Endodermal cell (in vitro differentiated cells): ENCODE measurements around the gene LTA. TPM values are rescaled to one million over a fixed set of nuclear protein-coding genes. Genes with fewer than 3 reads are reported as not detected.
A peak's percentile ranks its signal among the peaks of the same experiment; 100 is the strongest.

Source experiments
- DNase-seq: peaks from one replicate; pipeline ENCODE4 v3.0.0-alpha.2; 2017
- H3K27ac ChIP-seq: 2 replicates; pipeline ENCODE4 v1.5.1; 2013; ENCODE audit warnings: mild to moderate bottlenecking, low read depth, low read length, moderate library complexity
- H3K27me3 ChIP-seq: 2 replicates; pipeline ENCODE4 v1.6.1; 2013; ENCODE audit warnings: mild to moderate bottlenecking, low read length, moderate library complexity; ENCODE audit not compliant: insufficient read depth, control insufficient read depth, poor library complexity, severe bottlenecking
- H3K36me3 ChIP-seq: 2 replicates; pipeline ENCODE4 v1.7.0; 2013; ENCODE audit warnings: mild to moderate bottlenecking, low read length, moderate library complexity; ENCODE audit not compliant: control insufficient read depth, insufficient read depth
- H3K4me1 ChIP-seq: one replicate; pipeline ENCODE4 v1.7.0; 2013; ENCODE audit warnings: low read length; ENCODE audit not compliant: control insufficient read depth, insufficient read depth
- H3K4me3 ChIP-seq: 2 replicates; pipeline ENCODE4 v1.5.1; 2013; ENCODE audit warnings: mild to moderate bottlenecking, low read length, moderate library complexity
- H3K9ac ChIP-seq: 2 replicates; pipeline ENCODE4 v1.6.1; 2013; ENCODE audit warnings: mild to moderate bottlenecking, low read length, moderate library complexity; ENCODE audit not compliant: poor library complexity, severe bottlenecking; ENCODE audit errors: extremely low read depth
- H3K9me3 ChIP-seq: 2 replicates; pipeline ENCODE4 v1.6.1; 2013; ENCODE audit warnings: mild to moderate bottlenecking, low read length, moderate library complexity; ENCODE audit not compliant: control insufficient read depth
- H3K27ac Mint-ChIP-seq: 2 replicates; pipeline ENCODE4 v1.8.0; 2020; ENCODE audit warnings: mixed read lengths
- H3K27me3 Mint-ChIP-seq: 2 replicates; pipeline ENCODE4 v1.8.0; 2021; ENCODE audit warnings: mild to moderate bottlenecking, mixed read lengths; ENCODE audit not compliant: insufficient read depth
- H3K36me3 Mint-ChIP-seq: 2 replicates; pipeline ENCODE4 v1.8.0; 2020; ENCODE audit warnings: low read depth, mixed read lengths
- H3K4me1 Mint-ChIP-seq: 2 replicates; pipeline ENCODE4 v1.8.0; 2020; ENCODE audit warnings: mixed read lengths
- H3K4me3 Mint-ChIP-seq: 2 replicates; pipeline ENCODE4 v1.8.0; 2020; ENCODE audit warnings: mild to moderate bottlenecking, moderate library complexity, mixed read lengths
- H3K9me3 Mint-ChIP-seq: 2 replicates; pipeline ENCODE4 v1.8.0; 2020; ENCODE audit warnings: mild to moderate bottlenecking, mixed read lengths
- WGBS, 2 experiments: methylation state at CpG; one replicate each; pipeline versions ENCODE4 v1.1.5 to v1.1.7; 2013; ENCODE audit warnings: missing lambda C conversion rate in 2 of 2, mixed read lengths in 1 of 2; ENCODE audit not compliant: insufficient coverage in 1 of 2, insufficient read length in 1 of 2; 5-methylcytosine and 5-hydroxymethylcytosine counted together
- total RNA-seq, 2 donors: library from RNA; stranded (reverse); fragmentation: NEBNext Ultra II Directional in 1 of 2; extraction: Animal tissue kit (Norgen Biotek cat#: 25700) in 1 of 2; gene quantifications; 2 replicates in 1 of 2; 3 replicates in 1 of 2; pipeline ENCODE4 v1.2.1, GENCODE V29; 2021
- TF ChIP-seq, protein P1 (sequence below): fragments of 200-600 bp; sonication (generic); conservative IDR thresholded peaks from 2 replicates; pipeline ENCODE4 v1.5.0; 2021; ENCODE audit warnings: antibody characterized with exemption, mild to moderate bottlenecking

LTA gene
- total RNA-seq, 2 donors from 2014 or later = not detected

DNA sequence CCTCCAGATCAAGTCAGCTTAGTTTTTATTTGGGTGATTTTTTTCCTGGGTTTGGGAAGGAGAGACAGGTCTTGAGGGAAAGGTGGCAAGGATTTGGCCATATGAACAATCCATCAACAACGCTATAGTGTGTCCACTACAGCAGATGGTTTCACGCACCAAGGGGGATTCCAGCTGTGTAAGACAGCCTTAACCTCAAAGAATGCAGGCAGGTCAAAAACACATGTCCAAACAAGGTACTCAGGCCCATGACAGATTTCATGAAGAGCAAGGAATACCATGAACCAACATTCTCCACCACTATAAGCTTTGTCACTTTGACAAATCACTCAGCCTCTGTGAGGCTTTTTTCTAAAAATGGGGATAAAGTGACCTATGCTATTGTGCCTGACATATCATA lies 44.9 kb downstream of the LTA start:
- Histone ChIP-seq H3K9ac (no peak overlapping the region), H3K9me3 (no peaks in the 10 kb centered on the region), H3K4me1 (no peaks in the 10 kb centered on the region), H3K4me3 (no peak overlapping the region), H3K27ac (no peak overlapping the region), H3K36me3 (peaks cover 1% of the 10 kb centered on the region), H3K27me3 (no peaks in the 10 kb centered on the region)
- 90% methylated on average over 2 of the region's 2 CpGs for WGBS, 2 experiments
- H3K36me3 Mint-ChIP-seq = peaks cover 6% of the 10 kb centered on the region
- no peak for DNase-seq
- no peak overlapping the region for H3K4me3 Mint-ChIP-seq
- H3K27ac Mint-ChIP-seq = no peak overlapping the region
- TF ChIP-seq, protein P1, sequence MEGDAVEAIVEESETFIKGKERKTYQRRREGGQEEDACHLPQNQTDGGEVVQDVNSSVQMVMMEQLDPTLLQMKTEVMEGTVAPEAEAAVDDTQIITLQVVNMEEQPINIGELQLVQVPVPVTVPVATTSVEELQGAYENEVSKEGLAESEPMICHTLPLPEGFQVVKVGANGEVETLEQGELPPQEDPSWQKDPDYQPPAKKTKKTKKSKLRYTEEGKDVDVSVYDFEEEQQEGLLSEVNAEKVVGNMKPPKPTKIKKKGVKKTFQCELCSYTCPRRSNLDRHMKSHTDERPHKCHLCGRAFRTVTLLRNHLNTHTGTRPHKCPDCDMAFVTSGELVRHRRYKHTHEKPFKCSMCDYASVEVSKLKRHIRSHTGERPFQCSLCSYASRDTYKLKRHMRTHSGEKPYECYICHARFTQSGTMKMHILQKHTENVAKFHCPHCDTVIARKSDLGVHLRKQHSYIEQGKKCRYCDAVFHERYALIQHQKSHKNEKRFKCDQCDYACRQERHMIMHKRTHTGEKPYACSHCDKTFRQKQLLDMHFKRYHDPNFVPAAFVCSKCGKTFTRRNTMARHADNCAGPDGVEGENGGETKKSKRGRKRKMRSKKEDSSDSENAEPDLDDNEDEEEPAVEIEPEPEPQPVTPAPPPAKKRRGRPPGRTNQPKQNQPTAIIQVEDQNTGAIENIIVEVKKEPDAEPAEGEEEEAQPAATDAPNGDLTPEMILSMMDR = no peak
- H3K9me3 Mint-ChIP-seq = no peaks in the 10 kb centered on the region
- peaks cover 16% of the 10 kb centered on the region for H3K4me1 Mint-ChIP-seq
- no peaks in the 10 kb centered on the region for H3K27me3 Mint-ChIP-seq

DNA sequence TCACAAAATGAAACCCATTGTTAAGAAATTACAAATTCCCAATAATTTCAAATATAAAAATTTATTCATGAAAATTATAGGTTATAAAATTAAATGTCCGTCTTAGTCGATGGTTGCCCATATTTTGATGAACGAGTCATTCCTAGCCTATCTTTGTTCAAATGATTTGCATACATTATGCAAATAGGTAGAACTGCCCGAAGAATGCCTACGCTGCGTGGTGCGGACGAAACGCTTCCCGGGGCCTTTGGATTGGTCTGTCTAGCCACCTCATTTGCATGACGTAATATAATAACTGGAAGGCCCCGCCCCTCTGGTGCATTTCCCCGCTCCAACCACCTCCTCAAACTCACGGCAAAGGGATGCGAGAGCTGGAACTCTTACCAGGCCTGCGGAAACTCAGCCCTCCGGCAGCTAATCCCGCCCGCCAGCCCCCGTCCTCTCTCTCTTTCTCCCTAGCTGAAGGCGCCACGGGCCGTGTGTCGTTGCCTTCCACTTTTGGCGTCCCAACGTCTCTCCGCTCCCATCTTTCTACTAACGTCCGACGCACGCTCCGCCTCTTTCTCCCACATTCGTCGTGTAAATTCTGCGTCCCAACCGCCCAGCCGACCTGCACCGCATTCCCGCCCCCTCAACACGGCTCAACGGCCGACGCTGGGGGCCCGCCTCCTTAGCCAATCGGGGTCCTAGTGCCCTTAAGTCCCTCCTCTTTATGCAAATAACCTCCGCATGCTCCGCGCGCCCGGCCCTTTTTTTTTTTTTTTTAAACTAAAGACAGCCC lies 47.9 kb downstream of the LTA start:
- no peaks in the 10 kb centered on the region for H3K4me1 ChIP-seq
- Mint-ChIP-seq H3K27ac (peak overlapping the region; percentile 99), H3K4me1 (peaks cover 22% of the 10 kb centered on the region), H3K9me3 (no peaks in the 10 kb centered on the region), H3K4me3 (peak overlapping the region; percentile 89), H3K27me3 (no peaks in the 10 kb centered on the region), H3K36me3 (peaks cover 35% of the 10 kb centered on the region)
- 1% methylated on average over 20 to 50 of the region's 50 CpGs for WGBS, 2 experiments
- peak overlapping the region; percentile 100 for H3K27ac ChIP-seq
- peak; percentile 99 for DNase-seq
- H3K36me3 ChIP-seq = peaks cover 31% of the 10 kb centered on the region
- no peaks in the 10 kb centered on the region for H3K9me3 ChIP-seq
- TF ChIP-seq, protein P1 = no peak
- H3K4me3 ChIP-seq = peak overlapping the region; percentile 78
- H3K9ac ChIP-seq = peak overlapping the region; percentile 82
- H3K27me3 ChIP-seq = no peaks in the 10 kb centered on the region

DNA sequence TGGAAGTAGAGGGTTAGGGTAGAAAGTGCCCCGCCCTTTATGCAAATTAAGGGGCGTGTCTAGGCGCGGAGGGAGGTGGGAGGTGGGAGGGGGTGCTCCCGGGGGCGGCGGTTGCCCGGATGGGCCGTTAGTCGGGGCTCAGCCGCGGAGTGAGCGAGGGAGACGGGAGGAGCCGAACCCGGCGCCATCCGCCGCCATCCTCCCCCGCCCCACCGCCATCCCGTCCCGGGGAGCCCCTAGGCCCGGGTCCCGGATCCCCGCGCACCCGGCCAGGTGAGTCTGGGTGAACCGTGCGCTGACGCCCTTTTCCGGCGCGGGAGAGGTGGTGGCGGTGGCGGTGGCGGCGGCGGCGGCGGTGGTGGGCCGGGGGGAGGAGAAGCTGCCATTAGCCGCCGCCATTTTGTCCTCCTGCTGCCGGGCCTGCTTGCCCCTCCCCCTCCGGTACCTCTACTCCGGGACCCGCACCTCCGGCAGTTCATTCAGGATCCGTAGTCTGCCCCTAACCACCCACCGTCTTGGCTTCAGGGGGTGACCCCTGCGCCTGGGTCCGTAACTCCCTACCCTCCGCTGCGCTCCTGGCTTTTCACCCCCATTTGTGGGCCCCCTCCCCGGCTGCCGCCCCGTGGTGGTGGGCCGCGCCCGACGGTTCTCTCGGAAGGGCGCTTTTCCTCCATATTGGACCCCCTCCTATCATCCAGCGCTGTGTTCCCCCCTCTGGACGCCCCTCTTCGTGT lies 48.7 kb downstream of the LTA start, which contains the start of gene PRRC2A:
TSS of gene PRRC2A (plus strand) at position 130 of the 734 bp plus-strand sequence. CDS start 2,075 bp downstream, outside the sequence.
- no peaks in the 10 kb centered on the region for H3K4me1 ChIP-seq
- H3K36me3 Mint-ChIP-seq = peaks cover 43% of the 10 kb centered on the region
- peak within 1 kb of the TSS; percentile 89 for H3K4me3 Mint-ChIP-seq
- no peaks in the 10 kb centered on the region for H3K9me3 Mint-ChIP-seq
- peak within 1 kb of the TSS; percentile 100 for H3K27ac ChIP-seq
- peak within 1 kb of the TSS; percentile 99 for H3K9ac ChIP-seq
- H3K27me3 ChIP-seq = no peaks in the 10 kb centered on the region
- H3K4me3 ChIP-seq = peak within 1 kb of the TSS; percentile 99
- DNase-seq = no peak
- WGBS, 2 experiments = 0 to 1% methylated on average over 12 to 65 of the region's 67 CpGs
- TF ChIP-seq, protein P1 = no peak
- peaks cover 15% of the 10 kb centered on the region for H3K4me1 Mint-ChIP-seq
- H3K27me3 Mint-ChIP-seq = no peaks in the 10 kb centered on the region
- H3K36me3 ChIP-seq = peaks cover 38% of the 10 kb centered on the region
- no peaks in the 10 kb centered on the region for H3K9me3 ChIP-seq
- peak within 1 kb of the TSS; percentile 99 for H3K27ac Mint-ChIP-seq
